OCI-LY7 (cell line): ENCODE data around the gene RORC. TPM values are rescaled to one million over a fixed set of nuclear protein-coding genes. Genes with fewer than 3 reads are reported as not detected.

Experiments used
- BruUV-seq: library from RNA; stranded (reverse); fragments of 400-500 nt; replicated peaks from 2 replicates; lab custom pipeline; 2021; lab: Mats Ljungman, UMichigan
- CTCF ChIA-PET: fragments of 300-600 bp; sonication (Branson Sonifier 250); formaldehyde crosslinking; loops from one replicate; lab custom pipeline; 2022; ENCODE audit warnings: antibody characterized with exemption; ENCODE audit not compliant: unreplicated experiment; lab: Charles Lee
- POLR2A ChIA-PET: fragments of 300-600 bp; sonication (Branson Sonifier 250); formaldehyde crosslinking; loops from one replicate; lab custom pipeline; 2022; ENCODE audit warnings: antibody characterized with exemption; lab: Charles Lee
- DNase-seq: peaks from one replicate; pipeline ENCODE4 v3.0.0-alpha.2; 2015; ENCODE audit warnings: low spot score
- H2AFZ ChIP-seq: fragments of 200-600 bp; sonication (generic), shearing (Covaris generic); 2 replicates; pipeline ENCODE4 v1.6.1; 2014; ENCODE audit warnings: mild to moderate bottlenecking, antibody characterized with exemption, low read length, moderate library complexity
- H3K27ac ChIP-seq: fragments of 200-600 bp; sonication (generic); 2 replicates; pipeline ENCODE4 v1.5.1; 2014; ENCODE audit warnings: mixed run types, low read depth, mild to moderate bottlenecking, moderate library complexity, low read length, inconsistent platforms; ENCODE audit not compliant: poor library complexity, severe bottlenecking
- H3K36me3 ChIP-seq: fragments of 200-600 bp; sonication (generic); 2 replicates; pipeline ENCODE4 v1.6.1; 2014; ENCODE audit warnings: mild to moderate bottlenecking, antibody characterized with exemption, low read length, moderate library complexity, mixed read lengths; ENCODE audit not compliant: insufficient read depth
- H3K4me1 ChIP-seq: fragments of 200-600 bp; sonication (generic); 2 replicates; pipeline ENCODE4 v1.5.1; 2014; ENCODE audit warnings: mild to moderate bottlenecking, low read length; ENCODE audit not compliant: insufficient read depth, poor library complexity, severe bottlenecking
- H3K4me2 ChIP-seq: fragments of 200-600 bp; sonication (generic); 2 replicates; pipeline ENCODE4 v1.6.1; 2014; ENCODE audit warnings: mild to moderate bottlenecking, low read length
- H3K4me3 ChIP-seq: fragments of 200-600 bp; sonication (generic); 2 replicates; pipeline ENCODE4 v1.5.1; 2014; ENCODE audit warnings: mild to moderate bottlenecking, low read depth, low read length; ENCODE audit not compliant: poor library complexity, severe bottlenecking
- H3K79me2 ChIP-seq: fragments of 200-600 bp; sonication (generic); 2 replicates; pipeline ENCODE4 v1.6.1; 2016; ENCODE audit warnings: low read depth, mild to moderate bottlenecking, low read length, moderate library complexity, mixed read lengths; ENCODE audit not compliant: insufficient read depth
- H3K9me2 ChIP-seq: fragments of 200-600 bp; sonication (generic); 2 replicates; pipeline ENCODE4 v1.6.1; 2016; ENCODE audit warnings: mild to moderate bottlenecking, low read length, mixed read lengths; ENCODE audit not compliant: insufficient read depth
- H3K9me3 ChIP-seq: fragments of 200-600 bp; sonication (generic); 2 replicates; pipeline ENCODE4 v1.6.1; 2014; ENCODE audit warnings: mild to moderate bottlenecking, mixed run types, low read length, mixed read lengths
- H4K20me1 ChIP-seq: fragments of 200-600 bp; sonication (generic); 2 replicates; pipeline ENCODE4 v1.6.1; 2014; ENCODE audit warnings: mild to moderate bottlenecking, antibody characterized with exemption, low read length, moderate library complexity, mixed read lengths; ENCODE audit not compliant: insufficient read depth
- CTCF ChIP-seq: fragments of 200-600 bp; sonication (generic); conservative IDR thresholded peaks from 2 replicates; pipeline ENCODE4 v1.5.1; 2014; ENCODE audit warnings: mild to moderate bottlenecking, antibody characterized with exemption, low read length, moderate library complexity, mixed read lengths
- EZH2phosphoT487 ChIP-seq: fragments of 200-600 bp; sonication (generic); IDR thresholded peaks from 2 replicates; pipeline ENCODE4 v1.6.1; 2018; ENCODE audit warnings: low read depth, borderline replicate concordance, mild to moderate bottlenecking, mixed run types, antibody characterized with exemption, low read length, moderate library complexity, mixed read lengths
- intact Hi-C: fragments of 100-400 bp; cut with micrococcal nuclease; formaldehyde crosslinking; loops from one replicate; pipeline ENCODE4 v1.10.0; 2022; ENCODE audit not compliant: unreplicated experiment
- total RNA-seq, 2 experiments: library from RNA; depleted of rRNA in 1 of 2; stranded (reverse); fragments of >200 nt in 1 of 2; shearing (Covaris generic) in 1 of 2; gene quantifications; 2 replicates each; pipeline ENCODE4 v1.2.3, GENCODE V29; 2014 to 2022

RORC gene
- total RNA-seq, 2 experiments from 2014 or later, result not detected

- no peak for DNase-seq
- POLR2A ChIA-PET, result no interaction called here
- no TSS peak for BruUV-seq
- H2AFZ ChIP-seq, result no peak overlapping the region
- CTCF ChIA-PET, result no interaction called here
- TF ChIP-seq EZH2phosphoT487 (no peak), CTCF (no peak)
- intact Hi-C loops, result no loop called here
- no peak overlapping the region for H3K27ac ChIP-seq
- peaks cover 8% of the 10 kb centered on the region for H3K4me1 ChIP-seq
- no peaks in the 10 kb centered on the region for H4K20me1 ChIP-seq
- H3K9me3 ChIP-seq, result no peaks in the 10 kb centered on the region
- no peaks in the 10 kb centered on the region for H3K36me3 ChIP-seq
- H3K4me2 ChIP-seq, result no peak overlapping the region
- no peaks in the 10 kb centered on the region for H3K79me2 ChIP-seq
- H3K9me2 ChIP-seq, result no peaks in the 10 kb centered on the region
- no peak overlapping the region for H3K4me3 ChIP-seq
Measured at GRCh38 chr1:151800830-151801229, 30.8 kb downstream of the RORC start.

- Histone ChIP-seq H3K4me3 (no peak overlapping the region), H3K9me3 (no peaks in the 10 kb centered on the region), H3K79me2 (no peaks in the 10 kb centered on the region), H2AFZ (no peak overlapping the region), H3K9me2 (no peaks in the 10 kb centered on the region), H3K36me3 (no peaks in the 10 kb centered on the region), H3K4me2 (no peak overlapping the region), H3K27ac (no peak overlapping the region), H3K4me1 (peaks cover 5% of the 10 kb centered on the region), H4K20me1 (no peaks in the 10 kb centered on the region)
- intact Hi-C loops, result loop anchor here (10.0 kb wide), 1 partner anchor 105 kb away; the partner anchor contains the start of gene THEM4
- BruUV-seq, result no TSS peak
- TF ChIP-seq CTCF, result no peak
- no peak for TF ChIP-seq EZH2phosphoT487
- CTCF ChIA-PET, result no interaction called here
- no peak for DNase-seq
- POLR2A ChIA-PET, result interaction anchor here (0.6 to 1.4 kb wide), 2 partner anchors 14 to 232 kb away, joined by 3 read pairs; no protein-coding TSS in a partner anchor
Measured at GRCh38 chr1:151799179-151800022, 32.2 kb downstream of the RORC start.

- no TSS peak for BruUV-seq
- H3K9me3 ChIP-seq, result no peaks in the 10 kb centered on the region
- POLR2A ChIA-PET, result interaction anchor here (0.6 to 1.4 kb wide), 2 partner anchors 13 to 233 kb away, joined by 3 read pairs; no protein-coding TSS in a partner anchor
- no peaks in the 10 kb centered on the region for H4K20me1 ChIP-seq
- TF ChIP-seq EZH2phosphoT487, result no peak
- no peaks in the 10 kb centered on the region for H3K79me2 ChIP-seq
- H3K4me2 ChIP-seq, result no peak overlapping the region
- H3K4me3 ChIP-seq, result no peak overlapping the region
- no peaks in the 10 kb centered on the region for H3K4me1 ChIP-seq
- CTCF ChIA-PET, result no interaction called here
- no peak overlapping the region for H2AFZ ChIP-seq
- H3K36me3 ChIP-seq, result no peaks in the 10 kb centered on the region
- no peak for DNase-seq
- H3K9me2 ChIP-seq, result no peaks in the 10 kb centered on the region
- intact Hi-C loops, result loop anchor here (10.0 kb wide), 1 partner anchor 106 kb away; the partner anchor contains the start of gene THEM4
- H3K27ac ChIP-seq, result no peak overlapping the region
Measured at GRCh38 chr1:151798571-151798970, 33.0 kb downstream of the RORC start.
